Esophagus (tissue), 2 donors: Measurements from ENCODE around the gene TMEM237. TPM values are rescaled to one million over a fixed set of nuclear protein-coding genes. Genes with fewer than 3 reads are reported as not detected.

Experiments
- H3K27ac ChIP-seq, 2 donors: one replicate each; pipeline ENCODE4 v1.5.1; 2013; ENCODE audit warnings: low read depth in 2 of 2, mild to moderate bottlenecking in 2 of 2, inconsistent platforms in 1 of 2, low read length in 1 of 2, moderate library complexity in 1 of 2
- H3K27me3 ChIP-seq, 2 donors: one replicate each; pipeline ENCODE4 v1.6.1; 2013; ENCODE audit warnings: low read length in 2 of 2, control low read depth in 1 of 2, mild to moderate bottlenecking in 1 of 2; ENCODE audit not compliant: insufficient read depth in 2 of 2, control insufficient read depth in 1 of 2
- H3K36me3 ChIP-seq, 2 donors: one replicate each; pipeline ENCODE4 v1.6.1; 2013; ENCODE audit warnings: low read length in 1 of 2; ENCODE audit not compliant: control insufficient read depth in 2 of 2, insufficient read depth in 2 of 2
- H3K4me1 ChIP-seq, 2 donors: one replicate each; pipeline ENCODE4 v1.6.1; 2013; ENCODE audit warnings: low read length in 1 of 2; ENCODE audit not compliant: control insufficient read depth in 2 of 2, insufficient read depth in 2 of 2
- H3K4me3 ChIP-seq, 2 donors: one replicate each; pipeline ENCODE4 v1.5.1; 2013; ENCODE audit warnings: low read length in 2 of 2, mild to moderate bottlenecking in 2 of 2, low read depth in 1 of 2, moderate library complexity in 1 of 2
- H3K9me3 ChIP-seq, 2 donors: one replicate each; pipeline ENCODE4 v1.6.1; 2013; ENCODE audit warnings: mild to moderate bottlenecking in 2 of 2, low read depth in 1 of 2, low read length in 1 of 2, moderate library complexity in 1 of 2; ENCODE audit not compliant: control insufficient read depth in 2 of 2, insufficient read depth in 1 of 2
- WGBS, 2 donors: extraction: QIAGEN DNeasy Blood & Tissue Kit; methylation state at CpG; one replicate each; pipeline ENCODE4 v1.1.7; 2013; 5-methylcytosine and 5-hydroxymethylcytosine counted together
- polyA plus RNA-seq, 2 donors: library from polyadenylated mRNA; stranded (reverse); fragments of 200-250 nt; gene quantifications; one replicate each; pipeline ENCODE4 v1.2.3, GENCODE V29; 2013
- donor health status: healthy with polysubstance abuse.
- donor health status: Bipolar disorder and iron deficiency.

Gene TMEM237
- polyA plus RNA-seq, 2 donors, result 14.9 to 16.5 TPM

- peak overlapping the region; percentile 74 to 78 for H3K27ac ChIP-seq
Observed at GRCh38 chr2:201644001-201644400, 698 bp upstream of the TMEM237 start.

GRCh38 chr2:201642579-201643215, 606 bp downstream of the TMEM237 start:
- peak overlapping the region; percentile 89 to 92 for H3K4me3 ChIP-seq
- H3K4me1 ChIP-seq, result no peaks in the 10 kb centered on the region
- 0 to 1% methylated on average over 56 of the region's 56 CpGs for WGBS, 2 donors
- H3K36me3 ChIP-seq, result peaks cover 2 to 3% of the 10 kb centered on the region in 2 donors
- no peaks in the 10 kb centered on the region for H3K9me3 ChIP-seq
- peak overlapping the region; percentile 96 to 98 for H3K27ac ChIP-seq
- no peaks in the 10 kb centered on the region for H3K27me3 ChIP-seq

More at GRCh38 chr2:201644001-201644400, 698 bp upstream of the TMEM237 start:
- no peaks in the 10 kb centered on the region for H3K9me3 ChIP-seq
- no peaks in the 10 kb centered on the region for H3K4me1 ChIP-seq
- no peaks in the 10 kb centered on the region for H3K36me3 ChIP-seq
- H3K4me3 ChIP-seq, result peak overlapping the region in 1 of 2 donors; percentile 89
- WGBS, 2 donors, result 35 to 46% methylated on average over 8 of the region's 8 CpGs
- H3K27me3 ChIP-seq, result no peaks in the 10 kb centered on the region

GRCh38 chr2:201642086-201642578, 1.2 kb downstream of the TMEM237 start:
- WGBS, 2 donors, result 0 to 1% methylated on average over 16 of the region's 16 CpGs
- Histone ChIP-seq H3K27ac (peak overlapping the region; percentile 96 to 98), H3K36me3 (peaks cover 2 to 3% of the 10 kb centered on the region in 2 donors), H3K4me1 (no peaks in the 10 kb centered on the region), H3K27me3 (no peaks in the 10 kb centered on the region), H3K9me3 (no peaks in the 10 kb centered on the region), H3K4me3 (peak overlapping the region; percentile 89 to 92)

DNA sequence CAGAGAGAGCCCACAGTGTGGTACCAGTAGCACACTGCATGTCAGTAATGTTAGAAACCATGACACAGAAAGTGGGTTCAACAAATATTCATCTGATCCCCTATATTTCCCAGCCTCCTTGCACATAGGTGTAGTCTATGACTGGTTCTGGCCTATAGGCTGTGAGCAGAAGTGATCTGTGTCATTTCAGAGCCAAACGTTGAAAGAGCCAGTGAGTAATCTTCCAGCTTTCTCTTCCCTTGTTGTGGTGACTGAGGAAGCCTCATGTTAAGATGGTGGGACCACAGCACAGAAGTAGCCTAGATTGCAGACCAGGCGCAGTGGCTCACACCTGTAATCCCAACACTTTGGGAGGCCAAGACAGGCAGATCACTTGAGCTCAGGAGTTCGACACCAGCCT, 4.1 kb downstream of the TMEM237 start:
- Histone ChIP-seq H3K9me3 (no peaks in the 10 kb centered on the region), H3K4me1 (no peaks in the 10 kb centered on the region), H3K27ac (no peak overlapping the region), H3K4me3 (no peak overlapping the region), H3K36me3 (peaks cover 2 to 3% of the 10 kb centered on the region in 2 donors), H3K27me3 (no peaks in the 10 kb centered on the region)
- 75 to 83% methylated on average over 3 of the region's 3 CpGs for WGBS, 2 donors

- 69 to 75% methylated on average over 4 of the region's 4 CpGs for WGBS, 2 donors
- Histone ChIP-seq H3K36me3 (peaks cover 2 to 7% of the 10 kb centered on the region in 2 donors), H3K9me3 (no peaks in the 10 kb centered on the region), H3K4me3 (no peak overlapping the region), H3K27me3 (no peaks in the 10 kb centered on the region), H3K4me1 (no peaks in the 10 kb centered on the region), H3K27ac (no peak overlapping the region)
Observed at GRCh38 chr2:201638326-201638725, 5.0 kb downstream of the TMEM237 start.

DNA sequence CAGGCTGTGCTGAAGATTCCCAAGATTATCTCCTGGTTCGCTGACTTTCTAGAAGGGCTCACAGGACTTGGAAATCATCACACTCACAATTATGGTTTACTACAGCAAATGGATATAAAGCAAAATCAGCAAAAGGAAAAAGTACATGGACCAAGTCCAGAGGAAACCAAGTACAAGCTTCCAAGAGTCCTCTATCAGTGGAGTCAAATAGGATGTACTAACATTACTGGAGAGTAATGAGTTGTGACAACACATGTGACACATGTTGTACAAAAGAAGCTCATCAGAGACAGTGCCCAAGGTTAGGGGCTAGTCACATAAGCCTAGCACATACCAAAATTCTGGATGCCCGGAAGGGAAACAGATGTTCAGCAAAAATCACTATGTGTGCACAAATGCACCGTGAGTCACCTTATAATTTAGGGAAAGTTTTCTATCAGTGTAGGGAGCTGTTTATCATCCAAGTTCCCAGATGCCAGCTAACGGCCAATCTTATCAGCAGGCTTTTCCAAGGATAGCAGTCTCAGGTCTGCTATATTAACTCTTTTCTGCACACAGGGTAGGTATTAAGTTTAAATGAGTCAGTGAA, 9.5 kb downstream of the TMEM237 start:
- 86 to 88% methylated on average over 4 of the region's 4 CpGs for WGBS, 2 donors
- Histone ChIP-seq H3K36me3 (peaks cover 2 to 11% of the 10 kb centered on the region in 2 donors), H3K9me3 (no peaks in the 10 kb centered on the region), H3K27ac (no peak overlapping the region), H3K4me1 (no peaks in the 10 kb centered on the region), H3K27me3 (no peaks in the 10 kb centered on the region), H3K4me3 (no peak overlapping the region)

GRCh38 chr2:201631041-201631440, 12.3 kb downstream of the TMEM237 start:
- Histone ChIP-seq H3K9me3 (no peaks in the 10 kb centered on the region), H3K27me3 (no peaks in the 10 kb centered on the region), H3K4me3 (no peak overlapping the region), H3K36me3 (peaks cover 3 to 7% of the 10 kb centered on the region in 2 donors), H3K27ac (no peak overlapping the region), H3K4me1 (no peaks in the 10 kb centered on the region)
- WGBS, 2 donors, result 94% methylated on average over 8 of the region's 8 CpGs

DNA sequence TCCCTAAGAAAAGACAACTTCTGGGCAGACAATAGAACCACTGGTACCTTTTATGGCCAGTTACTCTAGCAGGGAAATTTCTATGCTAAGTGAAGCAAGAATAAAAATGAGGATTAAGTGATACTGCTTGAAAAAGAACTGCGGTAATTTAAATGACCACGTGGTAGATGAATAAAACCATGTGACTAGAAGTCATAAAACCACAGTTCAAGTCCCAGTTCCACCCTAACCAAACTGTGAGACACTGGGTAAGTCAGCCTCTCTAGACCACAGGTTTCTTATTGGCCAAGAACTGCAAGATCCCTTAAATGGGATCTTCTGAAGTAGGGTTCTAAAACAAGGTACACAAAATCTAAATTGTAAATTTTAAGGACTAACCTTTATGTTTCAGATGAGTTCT, 12.7 kb downstream of the TMEM237 start:
- Histone ChIP-seq H3K27ac (no peak overlapping the region), H3K4me3 (no peak overlapping the region), H3K27me3 (no peaks in the 10 kb centered on the region), H3K9me3 (no peaks in the 10 kb centered on the region), H3K36me3 (peaks cover 3 to 7% of the 10 kb centered on the region in 2 donors), H3K4me1 (no peaks in the 10 kb centered on the region)
- 72 to 82% methylated on average over 2 of the region's 2 CpGs for WGBS, 2 donors

DNA sequence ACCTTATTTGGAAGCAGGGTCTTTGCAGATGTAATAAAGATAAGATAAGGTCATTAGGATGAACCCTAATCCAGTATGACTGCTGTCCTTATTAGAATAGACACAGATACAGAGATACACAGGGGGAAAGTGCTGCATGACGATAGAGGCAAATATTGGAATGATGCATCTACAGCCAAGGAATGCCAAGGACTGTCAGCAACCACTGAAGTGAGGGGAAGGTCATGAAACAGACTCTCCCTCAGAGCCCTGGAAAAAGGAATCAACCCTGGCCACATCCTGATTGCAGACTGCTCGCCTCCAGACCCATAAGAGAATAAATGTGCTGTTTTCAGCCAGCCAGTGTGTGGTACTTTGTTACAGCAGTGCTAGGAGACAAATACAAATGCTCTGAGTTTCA, 14.8 kb downstream of the TMEM237 start:
- Histone ChIP-seq H3K36me3 (peaks cover 3 to 5% of the 10 kb centered on the region in 2 donors), H3K9me3 (no peaks in the 10 kb centered on the region)

More for the DNA sequence above, 14.8 kb downstream of the TMEM237 start:
- WGBS, 2 donors, result 92 to 95% methylated on average over 2 of the region's 2 CpGs
- Histone ChIP-seq H3K4me3 (no peak overlapping the region), H3K27ac (no peak overlapping the region), H3K27me3 (no peaks in the 10 kb centered on the region), H3K4me1 (no peaks in the 10 kb centered on the region)
